Natural killer cell treated with Interleukin-12 subunit alpha and Interleukin-12 subunit beta and Interleukin-15 and Interleukin-18, amount 100 ng/mL, for 72 hours (primary cell): ENCODE results near the gene CNP. TPM values are rescaled to one million over a fixed set of nuclear protein-coding genes. Genes with fewer than 3 reads are reported as not detected.
"Not testable (repeated sequence)": the region's sequence is repeated elsewhere in the genome, so short reads cannot be mapped to it uniquely, and the experiment has no call there.

Source experiments
- ATAC-seq, 2 donors: fragments of 150-1000 bp; cut with Tn5 transposase in 1 of 2; sonication (Bioruptor Pico), chemical (Tn5 transposase) in 1 of 2; 2 replicates each; pipeline ENCODE4 v1.10.0; 2021
- DNase-seq: peaks from one replicate; pipeline ENCODE4 v3.0.0; 2022; ENCODE audit warnings: low spot score
- H3K27ac Mint-ChIP-seq, 2 donors: 1 replicate in 1 of 2; 2 replicates in 1 of 2; pipeline ENCODE4 v1.8.0; 2022; ENCODE audit warnings: mixed read lengths in 2 of 2, mild to moderate bottlenecking in 1 of 2, moderate library complexity in 1 of 2
- H3K27me3 Mint-ChIP-seq, 2 donors: 1 replicate in 1 of 2; 2 replicates in 1 of 2; pipeline ENCODE4 v1.8.0; 2022; ENCODE audit warnings: mixed read lengths in 2 of 2
- H3K36me3 Mint-ChIP-seq: one replicate; pipeline ENCODE4 v1.8.0; 2022; ENCODE audit warnings: mixed read lengths
- H3K4me1 Mint-ChIP-seq, 2 donors: 1 replicate in 1 of 2; 2 replicates in 1 of 2; pipeline ENCODE4 v1.8.0; 2022; ENCODE audit warnings: low read depth in 2 of 2, mixed read lengths in 2 of 2, mild to moderate bottlenecking in 1 of 2
- H3K4me3 Mint-ChIP-seq: one replicate; pipeline ENCODE4 v1.8.0; 2022; ENCODE audit warnings: mixed read lengths
- H3K9me3 Mint-ChIP-seq: 2 replicates; pipeline ENCODE4 v1.8.0; 2022; ENCODE audit warnings: mixed read lengths
- total RNA-seq, 2 donors: library from RNA; stranded (reverse); gene quantifications; one replicate each; pipeline ENCODE4 v1.2.3, GENCODE V29; 2022

The CNP gene
- total RNA-seq, 2 donors from 2014 or later = 55.6 to 81.9 TPM

DNA sequence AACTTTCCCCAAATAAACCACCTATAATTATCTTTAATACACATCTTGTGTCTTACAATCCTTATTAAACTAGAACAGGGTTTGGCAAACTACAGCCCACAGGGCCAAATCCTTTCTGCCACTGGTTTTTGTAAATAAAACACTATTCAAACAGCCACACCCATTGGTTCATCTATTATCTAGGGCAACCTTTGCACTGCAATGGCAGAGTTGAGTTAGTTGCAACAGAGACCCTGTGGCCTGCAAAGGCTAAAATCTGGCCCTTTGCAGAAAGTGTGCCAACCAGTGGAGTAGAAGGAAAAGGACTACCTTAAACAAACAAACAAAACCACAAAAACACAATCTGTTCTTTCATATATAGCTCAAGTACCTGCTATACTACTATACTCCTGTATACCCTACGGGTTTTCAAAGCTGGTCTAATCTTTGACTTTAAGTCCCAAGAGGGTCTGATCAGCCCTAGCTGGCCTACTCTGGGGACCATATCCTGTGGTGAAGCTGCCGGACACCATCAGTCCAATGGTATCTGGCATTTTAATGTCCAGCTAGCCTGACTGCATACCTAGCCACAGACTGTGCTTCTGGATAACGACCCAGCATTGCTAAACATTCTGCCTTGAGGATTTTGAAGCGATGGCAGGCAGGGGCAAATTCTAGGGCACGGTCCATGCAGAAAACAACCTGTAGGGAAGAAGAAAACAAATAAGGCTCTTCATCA is 23.3 kb downstream of the CNP start:
- Mint-ChIP-seq H3K36me3 (peaks cover 33% of the 10 kb centered on the region), H3K9me3 (no peaks in the 10 kb centered on the region), H3K27ac (no peak overlapping the region), H3K4me1 (peaks cover 17 to 22% of the 10 kb centered on the region in 2 donors), H3K27me3 (no peaks in the 10 kb centered on the region), H3K4me3 (no peak overlapping the region)
- no peak for DNase-seq
- ATAC-seq = no peak

DNA sequence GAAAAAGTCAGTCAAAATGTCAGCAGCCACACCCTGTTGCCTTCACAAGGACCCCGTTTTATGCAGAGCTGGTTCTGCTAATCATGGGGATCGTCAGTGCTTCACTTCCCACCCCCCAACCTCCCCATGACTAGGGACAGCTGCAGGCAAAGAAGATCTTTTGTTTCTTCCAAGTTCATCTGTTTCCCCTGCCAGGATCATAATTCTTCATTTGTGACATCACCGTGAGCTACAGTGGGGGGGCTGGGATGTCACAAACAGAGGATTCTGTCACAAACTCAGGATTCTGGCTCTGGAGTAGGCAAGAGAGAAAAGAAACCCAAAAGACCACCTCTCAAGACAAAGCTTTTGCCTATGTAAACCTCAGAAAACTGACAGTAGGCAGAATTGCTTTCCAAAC is 26.0 kb downstream of the CNP start:
- Mint-ChIP-seq H3K27me3 (no peaks in the 10 kb centered on the region), H3K27ac (no peak overlapping the region), H3K9me3 (no peaks in the 10 kb centered on the region), H3K36me3 (peaks cover 24% of the 10 kb centered on the region), H3K4me3 (no peak overlapping the region), H3K4me1 (peaks cover 13 to 15% of the 10 kb centered on the region in 2 donors)
- DNase-seq (no peak), ATAC-seq (no peak)

- peak overlapping the region in 1 of 2 donors; percentile 45 for H3K27ac Mint-ChIP-seq
- peaks cover 0 to 9% of the 10 kb centered on the region in 2 donors for H3K4me1 Mint-ChIP-seq
- H3K9me3 Mint-ChIP-seq = no peaks in the 10 kb centered on the region
- H3K4me3 Mint-ChIP-seq = no peak overlapping the region
- peaks cover 10% of the 10 kb centered on the region for H3K36me3 Mint-ChIP-seq
- ATAC-seq (no peak), DNase-seq (no peak)
- no peaks in the 10 kb centered on the region for H3K27me3 Mint-ChIP-seq
Observed at GRCh38 chr17:41996855-41997164, 30.2 kb downstream of the CNP start.

DNA sequence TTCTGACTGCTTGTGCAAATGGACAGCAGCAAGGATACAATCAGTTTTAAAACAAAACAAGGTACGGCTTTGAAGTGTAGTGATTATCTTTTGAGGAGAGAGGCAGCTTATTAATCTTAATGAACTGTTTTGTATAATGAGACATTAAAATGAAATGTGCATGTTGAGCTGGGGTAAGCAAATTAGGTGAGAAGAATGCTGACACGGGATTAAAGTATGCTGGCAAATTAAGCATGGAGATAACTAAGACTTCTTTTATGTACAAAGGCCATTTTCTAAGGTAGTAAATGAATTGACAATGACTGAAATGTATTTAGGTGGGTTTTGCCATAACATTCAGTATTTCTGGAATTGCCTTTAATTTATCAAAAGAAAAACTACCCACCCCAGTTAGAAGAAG is 31.9 kb downstream of the CNP start:
- no peak for ATAC-seq
- Mint-ChIP-seq H3K4me3 (no peak overlapping the region), H3K27me3 (no peaks in the 10 kb centered on the region), H3K36me3 (peaks cover 19% of the 10 kb centered on the region), H3K9me3 (no peaks in the 10 kb centered on the region), H3K4me1 (peaks cover 11 to 19% of the 10 kb centered on the region in 2 donors), H3K27ac (no peak overlapping the region)
- DNase-seq = no peak

DNA sequence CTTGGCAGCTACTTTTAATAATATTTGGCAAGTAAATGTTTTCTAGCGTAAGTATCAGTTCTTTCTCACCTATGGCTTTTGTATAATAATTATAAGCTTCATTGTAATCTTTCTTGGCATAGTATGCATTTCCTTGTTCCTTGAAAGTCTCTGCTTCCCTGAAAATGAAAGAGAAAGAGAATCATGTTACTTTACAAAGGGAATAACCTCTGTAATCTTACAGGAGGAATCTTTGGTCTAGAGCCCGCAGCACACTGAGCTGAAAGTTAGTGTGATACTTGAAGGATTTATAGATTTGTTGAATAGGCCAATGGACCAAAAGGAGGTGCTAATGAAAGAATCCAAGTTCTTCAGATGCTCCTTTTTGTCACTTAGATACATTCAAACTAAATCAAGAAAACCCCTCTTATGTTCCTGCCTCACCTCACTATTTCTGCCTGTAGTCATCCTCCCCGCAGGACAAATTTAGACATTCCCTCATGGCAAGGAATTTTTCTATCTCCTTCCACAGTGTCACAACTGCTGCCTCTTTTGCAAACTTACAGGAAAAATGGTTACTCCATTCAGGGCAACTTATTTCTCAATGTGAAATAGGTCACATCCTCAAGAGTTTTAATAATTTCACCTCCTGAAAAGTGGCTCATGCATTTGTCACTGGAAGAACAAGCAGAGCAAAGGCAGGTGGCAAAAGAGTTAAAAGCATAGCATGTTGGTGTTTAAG is 34.0 kb downstream of the CNP start:
- Mint-ChIP-seq H3K4me3 (no peak overlapping the region), H3K27ac (no peak overlapping the region), H3K9me3 (no peaks in the 10 kb centered on the region), H3K36me3 (peaks cover 19% of the 10 kb centered on the region), H3K4me1 (peaks cover 22 to 24% of the 10 kb centered on the region in 2 donors), H3K27me3 (no peaks in the 10 kb centered on the region)
- ATAC-seq (no peak), DNase-seq (no peak)

- Mint-ChIP-seq H3K27ac (no peak overlapping the region), H3K4me3 (no peak overlapping the region), H3K27me3 (no peaks in the 10 kb centered on the region), H3K9me3 (no peaks in the 10 kb centered on the region), H3K4me1 (peaks cover 22% of the 10 kb centered on the region in 2 donors), H3K36me3 (peaks cover 15% of the 10 kb centered on the region)
- no peak for ATAC-seq
- no peak for DNase-seq
Observed at GRCh38 chr17:42001729-42002128, 35.1 kb downstream of the CNP start.

- ATAC-seq (no peak), DNase-seq (no peak)
- Mint-ChIP-seq H3K27me3 (no peaks in the 10 kb centered on the region), H3K9me3 (no peaks in the 10 kb centered on the region), H3K4me1 (peaks cover 22 to 26% of the 10 kb centered on the region in 2 donors), H3K4me3 (no peak overlapping the region), H3K36me3 (peaks cover 15% of the 10 kb centered on the region), H3K27ac (no peak overlapping the region)
Observed at GRCh38 chr17:42002175-42002791, 35.7 kb downstream of the CNP start.

GRCh38 chr17:42002792-42003301 is 36.3 kb downstream of the CNP start:
- no peak for ATAC-seq
- H3K9me3 Mint-ChIP-seq = no peaks in the 10 kb centered on the region
- H3K4me3 Mint-ChIP-seq = no peak overlapping the region
- no peak for DNase-seq
- H3K4me1 Mint-ChIP-seq = peaks cover 22 to 27% of the 10 kb centered on the region in 2 donors
- H3K27ac Mint-ChIP-seq = no peak overlapping the region
- no peaks in the 10 kb centered on the region for H3K27me3 Mint-ChIP-seq
- peaks cover 15% of the 10 kb centered on the region for H3K36me3 Mint-ChIP-seq

DNA sequence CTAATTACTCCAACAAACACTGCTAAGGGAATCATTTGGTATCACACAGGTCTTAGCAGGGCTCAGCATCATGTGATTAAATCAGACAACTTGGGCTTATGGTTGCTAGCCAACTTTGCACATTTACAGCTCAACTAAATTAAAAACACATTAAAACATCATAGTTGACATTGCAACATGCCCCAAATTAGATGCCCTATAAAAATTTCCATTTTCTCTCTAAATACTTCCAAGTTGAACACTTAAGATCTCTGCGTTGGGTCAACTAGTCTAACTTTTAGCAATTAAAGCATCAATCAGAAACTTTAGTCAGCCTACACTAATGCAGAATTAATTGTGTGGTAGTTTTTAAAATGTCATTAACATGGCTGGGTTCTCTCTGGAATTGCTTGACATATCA is 38.6 kb downstream of the CNP start:
- H3K36me3 Mint-ChIP-seq = peaks cover 9% of the 10 kb centered on the region
- H3K27ac Mint-ChIP-seq = no peak overlapping the region
- no peaks in the 10 kb centered on the region for H3K27me3 Mint-ChIP-seq

GRCh38 chr17:42009170-42009569 is 42.6 kb downstream of the CNP start:
- no peak for DNase-seq
- Mint-ChIP-seq H3K9me3 (no peaks in the 10 kb centered on the region), H3K27ac (no peak overlapping the region), H3K4me3 (no peak overlapping the region), H3K27me3 (no peaks in the 10 kb centered on the region), H3K36me3 (no peaks in the 10 kb centered on the region), H3K4me1 (peaks cover 38 to 50% of the 10 kb centered on the region in 2 donors)
- ATAC-seq = no peak

More for the DNA sequence above, 38.6 kb downstream of the CNP start:
- no peak overlapping the region for H3K4me3 Mint-ChIP-seq
- no peak for DNase-seq
- H3K4me1 Mint-ChIP-seq = peaks cover 33 to 39% of the 10 kb centered on the region in 2 donors
- H3K9me3 Mint-ChIP-seq = no peaks in the 10 kb centered on the region
- ATAC-seq = no peak

- H3K9me3 Mint-ChIP-seq, H3K4me3 Mint-ChIP-seq, DNase-seq, H3K36me3 Mint-ChIP-seq, H3K27me3 Mint-ChIP-seq, ATAC-seq: not testable (repeated sequence)
- Mint-ChIP-seq H3K27ac (peak overlapping the region; percentile 21 to 41), H3K4me1 (peaks cover 38 to 45% of the 10 kb centered on the region in 2 donors)
Observed at GRCh38 chr17:42010266-42010680, 43.7 kb downstream of the CNP start.

GRCh38 chr17:42010898-42011516 is 44.4 kb downstream of the CNP start:
- H3K27me3 Mint-ChIP-seq = no peaks in the 10 kb centered on the region
- H3K36me3 Mint-ChIP-seq = no peaks in the 10 kb centered on the region
- no peak overlapping the region for H3K4me3 Mint-ChIP-seq
- peaks cover 42 to 50% of the 10 kb centered on the region in 2 donors for H3K4me1 Mint-ChIP-seq
- no peak overlapping the region for H3K27ac Mint-ChIP-seq
- H3K9me3 Mint-ChIP-seq = no peaks in the 10 kb centered on the region
- ATAC-seq (no peak), DNase-seq (no peak)

DNA sequence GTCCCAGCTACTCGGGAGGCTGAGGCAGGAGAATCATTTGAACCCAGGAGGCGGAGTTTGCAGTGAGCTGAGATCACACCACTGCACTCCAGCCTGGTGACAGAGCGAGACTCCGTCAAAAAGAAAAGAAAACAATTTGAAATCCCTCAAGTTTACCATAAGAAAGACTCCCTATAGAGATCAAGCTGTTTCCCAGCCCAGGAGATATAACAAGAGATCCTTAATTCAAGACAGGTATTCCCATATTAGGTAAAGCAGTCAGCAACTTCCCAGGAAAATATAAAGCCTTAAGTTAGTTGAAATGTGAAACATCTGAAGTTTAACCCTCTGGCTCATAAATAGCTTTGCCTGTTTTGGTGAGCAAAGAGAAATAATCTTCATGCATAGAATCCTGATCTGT is 45.8 kb downstream of the CNP start:
- not testable (repeated sequence) for H3K36me3 Mint-ChIP-seq, ATAC-seq, DNase-seq, H3K27me3 Mint-ChIP-seq, H3K27ac Mint-ChIP-seq, H3K9me3 Mint-ChIP-seq, H3K4me3 Mint-ChIP-seq
- peaks cover 50 to 55% of the 10 kb centered on the region in 2 donors for H3K4me1 Mint-ChIP-seq
